Endothelial cell of umbilical vein (primary cell): ENCODE measurements around the gene FHIT. TPM values are rescaled to one million over a fixed set of nuclear protein-coding genes. Genes with fewer than 3 reads are reported as not detected.

Experiments used
- BruUV-seq: library from RNA; stranded (reverse); fragments of 400-500 nt; replicated peaks from 2 replicates; lab custom pipeline; 2021; lab: Mats Ljungman, UMichigan
- CTCF ChIA-PET: fragments of 300-600, 350-600 bp; sonication (Branson Sonifier 250); formaldehyde crosslinking; loops from one replicate; lab custom pipeline; 2021; ENCODE audit warnings: antibody characterized with exemption, inconsistent platforms; lab: Charles Lee
- POLR2A ChIA-PET: fragments of 300-600, 350-600 bp; sonication (Branson Sonifier 250); formaldehyde crosslinking; loops from one replicate; lab custom pipeline; 2021; ENCODE audit warnings: antibody characterized with exemption, inconsistent platforms; lab: Charles Lee
- DNase-seq: peaks from one replicate; pipeline ENCODE4 v3.0.0-alpha.2; 2011; ENCODE audit warnings: low read depth, low spot score
- FAIRE-seq: peaks from 2 replicates; lab custom pipeline; 2011; peaks lifted over from hg19 to GRCh38; lab: Jason Lieb, UNC
- H2AFZ ChIP-seq: 2 replicates; pipeline ENCODE4 v1.6.0; 2012; ENCODE audit warnings: low read depth, low read length, control low read depth, inconsistent platforms
- H3K27ac ChIP-seq: 2 replicates; pipeline ENCODE4 v1.5.1; 2011; ENCODE audit warnings: low read depth, mild to moderate bottlenecking, control low read depth, low read length, moderate library complexity; ENCODE audit not compliant: insufficient read depth
- H3K27me3 ChIP-seq, 2 experiments: 2 replicates each; pipeline versions ENCODE4 v1.6.0 to v1.6.1; 2011; ENCODE audit warnings: low read length in 2 of 2, mixed read lengths in 1 of 2; ENCODE audit not compliant: control insufficient read depth in 2 of 2, insufficient read depth in 2 of 2
- H3K36me3 ChIP-seq, 2 experiments: 2 replicates in 1 of 2; 3 replicates in 1 of 2; pipeline ENCODE4 v1.5.1; 2011; ENCODE audit warnings: low read length in 2 of 2, mild to moderate bottlenecking in 1 of 2, moderate library complexity in 1 of 2; ENCODE audit not compliant: control insufficient read depth in 2 of 2, insufficient read depth in 2 of 2; ENCODE audit errors: extremely low read depth in 1 of 2
- H3K4me1 ChIP-seq: 3 replicates; pipeline ENCODE4 v1.5.1; 2011; ENCODE audit warnings: mild to moderate bottlenecking, low read length; ENCODE audit not compliant: control insufficient read depth, insufficient read depth; ENCODE audit errors: extremely low read depth
- H3K4me2 ChIP-seq: 2 replicates; pipeline ENCODE4 v1.6.1; 2011; ENCODE audit warnings: low read length, control low read depth, mixed read lengths; ENCODE audit not compliant: insufficient read depth
- H3K4me3 ChIP-seq, 3 experiments: fragments of 200-600 bp in 1 of 3; sonication (generic), shearing (Covaris generic) in 1 of 3; replicated peaks in 1 of 3; 2 replicates each; pipeline ENCODE4 v1.5.1; 2011 to 2016; ENCODE audit warnings: control low read depth in 3 of 3, low read length in 3 of 3, mild to moderate bottlenecking in 2 of 3, inconsistent platforms in 1 of 3, low read depth in 1 of 3, moderate library complexity in 1 of 3; ENCODE audit not compliant: insufficient read depth in 1 of 3
- H3K79me2 ChIP-seq: 2 replicates; pipeline ENCODE4 v1.6.0; 2012; ENCODE audit warnings: low read length, inconsistent platforms; ENCODE audit not compliant: control insufficient read depth, insufficient read depth
- H3K9ac ChIP-seq: replicated peaks from 2 replicates; pipeline ENCODE3; 2011; ENCODE audit warnings: low read length, control low read depth; ENCODE audit not compliant: insufficient read depth; ENCODE audit errors: extremely low read depth
- H3K9me1 ChIP-seq: replicated peaks from 3 replicates; pipeline ENCODE4 v1.6.0; 2011; ENCODE audit warnings: mild to moderate bottlenecking, low read length; ENCODE audit not compliant: control insufficient read depth, insufficient read depth; ENCODE audit errors: extremely low read depth
- H3K9me3 ChIP-seq: replicated peaks from 2 replicates; pipeline ENCODE4 v1.5.1; 2012; ENCODE audit warnings: low read length, inconsistent platforms; ENCODE audit not compliant: control insufficient read depth, insufficient read depth
- H4K20me1 ChIP-seq: replicated peaks from 2 replicates; pipeline ENCODE3; 2011; ENCODE audit warnings: mild to moderate bottlenecking, low read length; ENCODE audit not compliant: control insufficient read depth, insufficient read depth; ENCODE audit errors: extremely low read depth
- CTCF ChIP-seq, 2 donors: IDR thresholded peaks; 1 replicate in 1 of 2; 2 replicates in 1 of 2; pipeline ENCODE4 v1.5.1; 2011; ENCODE audit warnings: low read length in 2 of 2, mild to moderate bottlenecking in 2 of 2, moderate library complexity in 2 of 2, control low read depth in 1 of 2, inconsistent platforms in 1 of 2, low read depth in 1 of 2; ENCODE audit not compliant: insufficient read depth in 1 of 2; ENCODE audit errors: extremely low read depth in 1 of 2
- EZH2 ChIP-seq: IDR thresholded peaks from 2 replicates; pipeline ENCODE4 v1.6.1; 2012; ENCODE audit warnings: borderline replicate concordance, low read depth, mild to moderate bottlenecking, moderate library complexity, low read length, inconsistent platforms; ENCODE audit not compliant: severe bottlenecking
- FOS ChIP-seq: IDR thresholded peaks from 2 replicates; pipeline ENCODE4 v1.6.1; 2011; ENCODE audit warnings: mild to moderate bottlenecking, low read length, moderate library complexity, borderline replicate concordance; ENCODE audit not compliant: insufficient read depth
- GATA2 ChIP-seq: IDR thresholded peaks from 2 replicates; pipeline ENCODE4 v1.7.0; 2011; ENCODE audit warnings: low read depth, mild to moderate bottlenecking, moderate library complexity, mixed read lengths, low read length; ENCODE audit not compliant: insufficient read length, insufficient read depth
- JUN ChIP-seq: IDR thresholded peaks from 2 replicates; pipeline ENCODE4 v1.6.1; 2011; ENCODE audit warnings: borderline replicate concordance, low read depth; ENCODE audit not compliant: insufficient read length, insufficient read depth
- MAX ChIP-seq: IDR thresholded peaks from 2 replicates; pipeline ENCODE4 v1.6.1; 2011; ENCODE audit not compliant: insufficient read depth, insufficient read length
- MYC ChIP-seq: IDR thresholded peaks from one replicate; pipeline ENCODE4 v1.6.1; 2011; ENCODE audit warnings: mild to moderate bottlenecking, low read depth, low read length
- POLR2A ChIP-seq: IDR thresholded peaks from 2 replicates; pipeline ENCODE4 v1.6.1; 2012; ENCODE audit warnings: low read depth, mild to moderate bottlenecking, control low read depth, low read length
- POLR2AphosphoS5 ChIP-seq: IDR thresholded peaks from 2 replicates; pipeline ENCODE4 v1.6.1; 2012; ENCODE audit warnings: low read depth, mild to moderate bottlenecking, control low read depth, low read length, moderate library complexity; ENCODE audit not compliant: insufficient read depth
- dilution Hi-C: fragments of 300-500 bp; cut with MboI; formaldehyde crosslinking; loops from one replicate; pipeline ENCODE4 v1.15.0; 2019; ENCODE audit warnings: low sequenced_read_pairs; ENCODE audit not compliant: extremely low pct_ligation_motif_present
- intact Hi-C: fragments of 100-400 bp; cut with micrococcal nuclease; formaldehyde crosslinking; loops from one replicate; pipeline ENCODE4 v1.10.0; 2022
- polyA plus RNA-seq, 4 experiments: library from polyadenylated mRNA; depleted of rRNA in 3 of 4; stranded (reverse) in 3 of 4; unstranded in 1 of 4; fragments of >200 nt; gene quantifications; 2 replicates each; pipeline versions ENCODE4 v1.2.1 to v1.2.3, GENCODE V29; 2011 to 2012; ENCODE audit warnings: missing spikeins in 1 of 4
- total RNA-seq: library from RNA; stranded (reverse); gene quantifications from 2 replicates; pipeline ENCODE4 v1.2.3, GENCODE V29; 2021

FHIT gene
- total and polyA plus RNA-seq, 2 donors (not counting 3 experiments of a cell fraction or from before 2014, with no cell fraction given): 0.47 to 2.2 TPM

- Histone ChIP-seq H2AFZ (no peak overlapping the region), H3K9me3 (no peaks in the 10 kb centered on the region), H3K36me3 (no peaks in the 10 kb centered on the region), H3K4me1 (no peaks in the 10 kb centered on the region), H3K27me3 (no peaks in the 10 kb centered on the region), H3K4me3 (no peak overlapping the region), H3K27ac (no peak overlapping the region), H3K9ac (no peak overlapping the region), H3K79me2 (no peaks in the 10 kb centered on the region), H4K20me1 (no peaks in the 10 kb centered on the region), H3K9me1 (no peaks in the 10 kb centered on the region), H3K4me2 (no peak overlapping the region)
- dilution Hi-C loops (no loop called here), intact Hi-C loops (no loop called here)
- TF ChIP-seq EZH2: no peak
- no peak for TF ChIP-seq GATA2
- TF ChIP-seq POLR2A: no peak
- no peak for TF ChIP-seq MYC
- no peak for TF ChIP-seq CTCF (IDR thresholded peaks at IDR 0.05; ENCODE audit: extremely low read depth in 1 of 2, insufficient read depth in 1 of 2, low read depth in 1 of 2, low read length in 2 of 2)
- no peak for TF ChIP-seq FOS
- no peak for TF ChIP-seq MAX
- no peak for TF ChIP-seq JUN
- TF ChIP-seq POLR2AphosphoS5: no peak
- POLR2A ChIA-PET: no interaction called here
- BruUV-seq: no TSS peak
- FAIRE-seq (no peak), DNase-seq (no peak)
- CTCF ChIA-PET: no interaction called here
Observed at GRCh38 chr3:60079076-60079475, 1172.2 kb downstream of the FHIT start.
